ENCODE results near the gene OR14I1. TPM values are rescaled to one million over a fixed set of nuclear protein-coding genes. Genes with fewer than 3 reads are reported as not detected.

The OR14I1 gene
- total RNA-seq, 5 donors from 2014 or later (not counting 1 experiment from before 2014, with no cell fraction given) = not detected

DNA sequence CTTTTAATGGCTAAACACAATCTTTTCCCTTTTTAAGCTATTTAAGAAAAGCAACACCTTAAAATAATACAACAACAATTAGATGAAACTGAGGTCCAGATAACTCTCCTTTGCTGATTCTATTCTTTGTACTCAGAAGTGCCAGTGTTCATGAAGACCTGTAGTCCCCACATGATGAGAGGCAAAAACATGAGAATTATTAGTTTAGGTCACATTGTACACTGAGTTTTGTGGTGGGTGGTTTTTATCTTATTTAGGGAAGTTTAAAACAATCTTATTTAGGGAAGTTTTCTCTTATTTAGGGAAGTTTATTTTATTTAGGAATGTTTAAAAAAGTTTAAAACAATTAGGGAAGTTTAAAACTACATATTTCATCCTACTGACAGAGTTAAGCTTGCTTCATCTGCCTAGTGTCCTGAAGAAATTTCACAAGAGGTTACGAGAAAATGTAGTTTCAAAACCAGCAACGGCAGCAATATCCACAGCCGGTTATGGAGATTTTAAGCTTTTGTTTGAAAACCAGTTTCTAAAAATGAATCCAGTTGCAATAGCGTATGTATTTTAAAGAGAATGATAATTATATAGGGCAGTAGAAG, 7.8 kb upstream of the OR14I1 start:
- DNase-seq = no peak
- no peak overlapping the region for H3K27ac Mint-ChIP-seq
- H3K4me3 ChIP-seq (ENCODE audit: control insufficient read depth in 1 of 2, extremely low read depth in 1 of 2, low read length in 1 of 2) = no peak overlapping the region
- H3K36me3 Mint-ChIP-seq = no peaks in the 10 kb centered on the region
- 60% methylated on average over 2 of the region's 4 CpGs for WGBS (ENCODE audit: insufficient coverage)
- no peak for ATAC-seq (replicated peaks in 1 of 4)
- no peaks in the 10 kb centered on the region for H3K9me3 ChIP-seq
- CTCF ChIA-PET = no interaction called here
- peaks cover 8 to 19% (median 12%) of the 10 kb centered on the region in 3 donors for H3K9me3 Mint-ChIP-seq
- POLR2A ChIA-PET = no interaction called here
- no peaks in the 10 kb centered on the region for H3K4me1 Mint-ChIP-seq
- H3K27ac ChIP-seq (ENCODE audit: low read length) = no peak overlapping the region
- H3K36me3 ChIP-seq (ENCODE audit: control insufficient read depth in 2 of 2, extremely low read depth in 1 of 2, insufficient read depth in 1 of 2, low read length in 1 of 2) = no peaks in the 10 kb centered on the region
- H3K4me3 Mint-ChIP-seq = no peak overlapping the region
- peaks cover 17 to 19% of the 10 kb centered on the region in 2 donors for H3K27me3 Mint-ChIP-seq
- H3K27me3 ChIP-seq (replicated peaks in 1 of 2; ENCODE audit: control insufficient read depth in 2 of 2, extremely low read depth in 1 of 2, insufficient read depth in 2 of 2, low read length in 1 of 2) = peaks cover 2 to 17% of the 10 kb centered on the region in 2 experiments
- no peaks in the 10 kb centered on the region for H3K4me1 ChIP-seq (ENCODE audit: control insufficient read depth in 1 of 2, extremely low read depth in 1 of 2, insufficient read depth in 2 of 2, low read length in 2 of 2)

DNA sequence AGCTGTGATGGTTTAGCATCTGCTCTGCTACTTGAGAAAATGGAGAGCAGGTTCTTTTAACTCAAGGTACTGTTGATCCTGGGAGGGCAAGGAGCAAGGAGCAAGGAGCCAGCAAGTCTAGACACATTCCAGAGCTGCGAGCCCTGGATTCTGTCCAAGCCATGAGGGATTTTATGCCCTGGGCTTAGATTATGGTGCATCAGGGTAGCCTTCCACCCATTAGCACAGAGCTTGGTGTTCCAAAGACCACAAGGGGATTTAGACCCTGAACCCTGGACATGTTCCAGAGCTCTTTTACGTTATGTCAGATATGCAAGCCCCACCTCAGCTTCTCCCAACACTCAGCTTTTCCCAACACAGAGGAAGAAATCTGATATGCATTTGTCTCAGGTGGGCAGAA, 2.0 kb upstream of the OR14I1 start:
- POLR2A ChIA-PET = no interaction called here

DNA sequence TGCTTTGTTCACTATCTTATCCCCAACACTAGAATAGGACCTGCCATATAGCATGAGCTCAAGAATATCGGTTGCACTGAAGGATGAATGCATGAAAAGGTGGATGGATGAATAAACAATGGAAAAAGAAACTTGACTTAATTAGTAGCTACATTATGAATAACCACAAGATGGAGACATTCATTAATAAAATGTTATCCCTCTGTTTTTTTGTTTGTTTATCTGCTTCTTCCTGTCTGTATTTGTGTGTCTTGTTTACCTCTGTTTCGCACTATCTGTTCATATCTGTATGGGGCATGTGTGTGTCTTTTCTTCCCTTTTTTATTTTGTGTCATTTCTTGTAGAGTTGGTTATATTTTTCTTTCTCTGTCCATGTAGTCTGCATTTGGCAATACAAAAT, 1.1 kb upstream of the OR14I1 start:
- Histone ChIP-seq H3K27ac (ENCODE audit: low read length) (no peak overlapping the region), H3K4me1 (ENCODE audit: control insufficient read depth in 1 of 2, extremely low read depth in 1 of 2, insufficient read depth in 2 of 2, low read length in 2 of 2) (no peaks in the 10 kb centered on the region), H3K4me3 (ENCODE audit: control insufficient read depth in 1 of 2, extremely low read depth in 1 of 2, low read length in 1 of 2) (no peak overlapping the region), H3K27me3 (replicated peaks in 1 of 2; ENCODE audit: control insufficient read depth in 2 of 2, extremely low read depth in 1 of 2, insufficient read depth in 2 of 2, low read length in 1 of 2) (peaks cover 2 to 7% of the 10 kb centered on the region in 2 experiments), H3K36me3 (ENCODE audit: control insufficient read depth in 2 of 2, extremely low read depth in 1 of 2, insufficient read depth in 1 of 2, low read length in 1 of 2) (no peaks in the 10 kb centered on the region), H3K9me3 (no peaks in the 10 kb centered on the region)
- Mint-ChIP-seq H3K9me3 (no peaks in the 10 kb centered on the region), H3K27me3 (peaks cover 10 to 11% of the 10 kb centered on the region in 2 donors), H3K36me3 (no peaks in the 10 kb centered on the region), H3K4me3 (no peak overlapping the region), H3K4me1 (no peaks in the 10 kb centered on the region), H3K27ac (no peak overlapping the region)
- no CpG with 5 or more reads among the region's 2 CpGs for WGBS (ENCODE audit: insufficient coverage)
- CTCF ChIA-PET = no interaction called here
- POLR2A ChIA-PET = no interaction called here
- no peak for DNase-seq
- no peak for ATAC-seq (replicated peaks in 1 of 4)

More for the DNA sequence above, 2.0 kb upstream of the OR14I1 start:
- Histone ChIP-seq H3K27ac (ENCODE audit: low read length) (no peak overlapping the region), H3K27me3 (replicated peaks in 1 of 2; ENCODE audit: control insufficient read depth in 2 of 2, extremely low read depth in 1 of 2, insufficient read depth in 2 of 2, low read length in 1 of 2) (peaks cover 2 to 10% of the 10 kb centered on the region in 2 experiments), H3K36me3 (ENCODE audit: control insufficient read depth in 2 of 2, extremely low read depth in 1 of 2, insufficient read depth in 1 of 2, low read length in 1 of 2) (no peaks in the 10 kb centered on the region), H3K4me3 (ENCODE audit: control insufficient read depth in 1 of 2, extremely low read depth in 1 of 2, low read length in 1 of 2) (no peak overlapping the region), H3K9me3 (no peaks in the 10 kb centered on the region), H3K4me1 (ENCODE audit: control insufficient read depth in 1 of 2, extremely low read depth in 1 of 2, insufficient read depth in 2 of 2, low read length in 2 of 2) (no peaks in the 10 kb centered on the region)
- Mint-ChIP-seq H3K27ac (no peak overlapping the region), H3K27me3 (peaks cover 9 to 10% of the 10 kb centered on the region in 2 donors), H3K9me3 (no peaks in the 10 kb centered on the region), H3K4me3 (no peak overlapping the region), H3K4me1 (no peaks in the 10 kb centered on the region), H3K36me3 (no peaks in the 10 kb centered on the region)
- CTCF ChIA-PET = interaction anchor here in 1 of 2 donors (0.7 kb wide), 1 partner anchor 9 kb away, joined by 4 read pairs; no protein-coding TSS in a partner anchor
- ATAC-seq (replicated peaks in 1 of 4) (no peak), DNase-seq (no peak)
- WGBS (ENCODE audit: insufficient coverage) = 83% methylated on average over 1 of the region's 2 CpGs

DNA sequence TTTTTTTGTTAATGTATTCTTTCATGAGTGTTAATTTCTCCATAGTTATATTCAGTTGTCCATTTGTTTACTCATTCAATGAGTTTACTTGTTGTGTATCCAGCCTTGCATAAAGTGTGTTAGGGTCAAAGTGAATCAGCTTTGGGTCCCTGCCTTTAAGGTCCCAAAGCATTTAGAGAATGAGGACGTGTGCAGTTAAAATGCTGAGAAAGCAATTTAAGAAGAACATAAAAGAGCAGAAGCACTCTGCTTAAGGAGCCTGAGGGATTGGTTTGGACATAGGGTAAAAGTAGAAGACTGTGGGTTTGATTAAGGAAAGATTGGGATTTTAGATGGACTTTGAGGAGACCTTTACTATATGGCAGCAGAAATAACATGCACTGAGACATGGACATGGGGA, 3.5 kb downstream of the OR14I1 start:
- ATAC-seq (replicated peaks in 1 of 4) (no peak), DNase-seq (no peak)
- H3K4me3 ChIP-seq (ENCODE audit: control insufficient read depth in 1 of 2, extremely low read depth in 1 of 2, low read length in 1 of 2) = no peak overlapping the region
- no peaks in the 10 kb centered on the region for H3K36me3 ChIP-seq (ENCODE audit: control insufficient read depth in 2 of 2, extremely low read depth in 1 of 2, insufficient read depth in 1 of 2, low read length in 1 of 2)
- 29% methylated on average over 1 of the region's 1 CpG for WGBS (ENCODE audit: insufficient coverage)
- Mint-ChIP-seq H3K36me3 (no peaks in the 10 kb centered on the region), H3K4me3 (no peak overlapping the region), H3K27ac (no peak overlapping the region), H3K27me3 (peaks cover 14 to 17% of the 10 kb centered on the region in 2 donors), H3K4me1 (no peaks in the 10 kb centered on the region), H3K9me3 (no peaks in the 10 kb centered on the region)
- peaks cover 0 to 4% of the 10 kb centered on the region in 2 experiments for H3K27me3 ChIP-seq (replicated peaks in 1 of 2; ENCODE audit: control insufficient read depth in 2 of 2, extremely low read depth in 1 of 2, insufficient read depth in 2 of 2, low read length in 1 of 2)
- no peaks in the 10 kb centered on the region for H3K9me3 ChIP-seq
- H3K27ac ChIP-seq (ENCODE audit: low read length) = no peak overlapping the region
- POLR2A ChIA-PET = no interaction called here
- CTCF ChIA-PET = no interaction called here
- H3K4me1 ChIP-seq (ENCODE audit: control insufficient read depth in 1 of 2, extremely low read depth in 1 of 2, insufficient read depth in 2 of 2, low read length in 2 of 2) = no peaks in the 10 kb centered on the region

DNA sequence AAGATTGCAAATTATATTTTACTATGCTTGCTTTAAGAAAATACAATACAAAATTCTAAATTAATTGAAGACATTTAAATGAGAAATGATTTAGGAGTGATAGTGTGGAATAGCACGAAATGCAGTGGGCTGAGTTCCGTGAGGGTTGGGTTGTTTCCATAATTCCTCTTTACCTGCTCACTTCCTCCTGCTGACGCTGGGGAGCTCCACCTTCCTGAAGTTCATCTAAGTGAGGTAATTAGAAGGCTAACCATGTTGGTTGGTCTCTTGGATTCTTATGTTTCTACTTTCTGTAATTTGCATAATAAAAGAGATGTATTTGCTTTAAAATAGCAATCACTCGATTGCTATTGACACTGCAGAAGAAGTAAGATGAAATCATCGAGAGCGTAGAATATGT, 4.7 kb downstream of the OR14I1 start:
- Histone ChIP-seq H3K27ac (ENCODE audit: low read length) (no peak overlapping the region), H3K4me3 (ENCODE audit: control insufficient read depth in 1 of 2, extremely low read depth in 1 of 2, low read length in 1 of 2) (no peak overlapping the region), H3K36me3 (ENCODE audit: control insufficient read depth in 2 of 2, extremely low read depth in 1 of 2, insufficient read depth in 1 of 2, low read length in 1 of 2) (no peaks in the 10 kb centered on the region), H3K27me3 (replicated peaks in 1 of 2; ENCODE audit: control insufficient read depth in 2 of 2, extremely low read depth in 1 of 2, insufficient read depth in 2 of 2, low read length in 1 of 2) (peaks cover 0 to 4% of the 10 kb centered on the region in 2 experiments), H3K4me1 (ENCODE audit: control insufficient read depth in 1 of 2, extremely low read depth in 1 of 2, insufficient read depth in 2 of 2, low read length in 2 of 2) (no peaks in the 10 kb centered on the region), H3K9me3 (no peaks in the 10 kb centered on the region)
- Mint-ChIP-seq H3K27ac (no peak overlapping the region), H3K36me3 (no peaks in the 10 kb centered on the region), H3K4me1 (no peaks in the 10 kb centered on the region), H3K9me3 (no peaks in the 10 kb centered on the region), H3K27me3 (peaks cover 14 to 17% of the 10 kb centered on the region in 2 donors), H3K4me3 (no peak overlapping the region)
- CTCF ChIA-PET = no interaction called here
- no CpG with 5 or more reads among the region's 6 CpGs for WGBS (ENCODE audit: insufficient coverage)
- ATAC-seq (replicated peaks in 1 of 4) (no peak), DNase-seq (no peak)
- POLR2A ChIA-PET = no interaction called here

DNA sequence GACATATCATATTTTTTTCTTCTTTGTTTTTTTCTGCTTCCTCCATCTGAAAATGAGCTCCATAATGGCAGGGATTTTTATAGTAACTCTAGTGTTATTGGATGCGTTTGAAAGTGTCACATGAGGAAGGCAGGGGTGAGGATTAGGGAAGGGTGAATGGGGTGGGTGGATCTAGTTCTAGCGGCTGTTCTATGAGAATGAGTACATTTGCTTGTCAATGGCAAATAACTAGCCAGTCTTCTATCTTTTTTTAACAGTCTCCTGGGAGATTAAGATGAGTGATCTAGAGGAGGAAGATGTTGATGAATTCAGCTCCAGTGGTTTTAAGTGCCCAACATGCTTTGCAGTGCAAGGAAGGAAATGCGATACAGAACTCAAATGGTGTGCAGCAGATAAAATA, 5.8 kb downstream of the OR14I1 start:
- CTCF ChIA-PET = no interaction called here

DNA sequence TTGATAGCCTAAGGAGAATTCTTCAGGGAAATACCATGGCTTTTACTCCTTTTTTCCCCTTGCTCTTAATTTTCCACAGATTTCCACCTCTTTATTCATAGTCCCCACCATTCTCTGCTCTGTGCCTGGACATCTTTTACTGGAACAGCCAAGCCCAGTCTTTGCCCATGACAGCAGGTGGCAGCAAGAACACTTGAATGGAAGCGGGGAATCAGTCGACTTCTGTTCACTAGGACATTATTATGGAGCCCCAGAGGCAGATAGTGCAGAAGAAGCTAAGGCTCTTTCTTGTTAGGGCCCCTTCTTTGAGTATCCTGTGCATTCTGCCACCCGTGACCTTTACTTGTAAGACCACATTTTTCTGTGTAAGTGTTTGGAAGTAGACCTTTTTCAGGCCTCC, 6.3 kb downstream of the OR14I1 start:
- POLR2A ChIA-PET = no interaction called here
- ATAC-seq (replicated peaks in 1 of 4) (no peak), DNase-seq (peak in 1 of 35 experiments; percentile 11)
- H3K4me1 ChIP-seq (ENCODE audit: control insufficient read depth in 1 of 2, extremely low read depth in 1 of 2, insufficient read depth in 2 of 2, low read length in 2 of 2) = no peaks in the 10 kb centered on the region
- H3K27me3 ChIP-seq (replicated peaks in 1 of 2; ENCODE audit: control insufficient read depth in 2 of 2, extremely low read depth in 1 of 2, insufficient read depth in 2 of 2, low read length in 1 of 2) = peaks cover 0 to 4% of the 10 kb centered on the region in 2 experiments
- no peaks in the 10 kb centered on the region for H3K4me1 Mint-ChIP-seq
- H3K9me3 Mint-ChIP-seq = no peaks in the 10 kb centered on the region
- no peaks in the 10 kb centered on the region for H3K9me3 ChIP-seq
- no peak overlapping the region for H3K27ac Mint-ChIP-seq
- no peaks in the 10 kb centered on the region for H3K36me3 ChIP-seq (ENCODE audit: control insufficient read depth in 2 of 2, extremely low read depth in 1 of 2, insufficient read depth in 1 of 2, low read length in 1 of 2)
- no CpG with 5 or more reads among the region's 3 CpGs for WGBS (ENCODE audit: insufficient coverage)
- H3K27ac ChIP-seq (ENCODE audit: low read length) = no peak overlapping the region
- no peak overlapping the region for H3K4me3 ChIP-seq (ENCODE audit: control insufficient read depth in 1 of 2, extremely low read depth in 1 of 2, low read length in 1 of 2)
- CTCF ChIA-PET = no interaction called here
- peaks cover 3% of the 10 kb centered on the region for H3K36me3 Mint-ChIP-seq
- peaks cover 19 to 23% of the 10 kb centered on the region in 2 donors for H3K27me3 Mint-ChIP-seq
- H3K4me3 Mint-ChIP-seq = no peak overlapping the region

More for the DNA sequence above, 5.8 kb downstream of the OR14I1 start:
- no peaks in the 10 kb centered on the region for H3K9me3 Mint-ChIP-seq
- peaks cover 19 to 23% of the 10 kb centered on the region in 2 donors for H3K27me3 Mint-ChIP-seq
- ATAC-seq (replicated peaks in 1 of 4) (no peak), DNase-seq (no peak)
- Histone ChIP-seq H3K9me3 (no peaks in the 10 kb centered on the region), H3K4me1 (ENCODE audit: control insufficient read depth in 1 of 2, extremely low read depth in 1 of 2, insufficient read depth in 2 of 2, low read length in 2 of 2) (no peaks in the 10 kb centered on the region), H3K27ac (ENCODE audit: low read length) (no peak overlapping the region), H3K4me3 (ENCODE audit: control insufficient read depth in 1 of 2, extremely low read depth in 1 of 2, low read length in 1 of 2) (no peak overlapping the region), H3K36me3 (ENCODE audit: control insufficient read depth in 2 of 2, extremely low read depth in 1 of 2, insufficient read depth in 1 of 2, low read length in 1 of 2) (no peaks in the 10 kb centered on the region), H3K27me3 (replicated peaks in 1 of 2; ENCODE audit: control insufficient read depth in 2 of 2, extremely low read depth in 1 of 2, insufficient read depth in 2 of 2, low read length in 1 of 2) (peaks cover 0 to 4% of the 10 kb centered on the region in 2 experiments)
- 81% methylated on average over 2 of the region's 3 CpGs for WGBS (ENCODE audit: insufficient coverage)
- POLR2A ChIA-PET = no interaction called here
- H3K27ac Mint-ChIP-seq = no peak overlapping the region
- H3K4me3 Mint-ChIP-seq = no peak overlapping the region
- H3K4me1 Mint-ChIP-seq = no peaks in the 10 kb centered on the region
- peaks cover 3% of the 10 kb centered on the region for H3K36me3 Mint-ChIP-seq

Data from T-cell (primary cell).